Fibroblast of lung (primary cell): ENCODE results near the gene CNOT9. TPM values are rescaled to one million over a fixed set of nuclear protein-coding genes. Genes with fewer than 3 reads are reported as not detected.

Experiments
- DNase-seq, 2 donors: peaks; one replicate each; pipeline versions ENCODE4 v3.0.0 to v3.0.0-alpha.2; 2010; ENCODE audit warnings: low read depth in 2 of 2
- H2AFZ ChIP-seq: 2 replicates; pipeline ENCODE4 v1.5.1; 2012; ENCODE audit warnings: low read length, control low read depth, inconsistent platforms
- H3K27ac ChIP-seq: 2 replicates; pipeline ENCODE4 v1.5.1; 2011; ENCODE audit warnings: low read length, control low read depth; ENCODE audit not compliant: insufficient read depth
- H3K27me3 ChIP-seq: 2 replicates; pipeline ENCODE4 v1.5.1; 2011; ENCODE audit warnings: mild to moderate bottlenecking, low read length; ENCODE audit not compliant: control insufficient read depth, insufficient read depth
- H3K36me3 ChIP-seq: 2 replicates; pipeline ENCODE4 v1.5.1; 2011; ENCODE audit warnings: low read length; ENCODE audit not compliant: control insufficient read depth, insufficient read depth
- H3K4me1 ChIP-seq: 2 replicates; pipeline ENCODE4 v1.5.1; 2011; ENCODE audit warnings: low read length; ENCODE audit not compliant: control insufficient read depth, insufficient read depth; ENCODE audit errors: extremely low read depth
- H3K4me2 ChIP-seq: 2 replicates; pipeline ENCODE4 v1.5.1; 2011; ENCODE audit warnings: low read length, control low read depth; ENCODE audit not compliant: insufficient read depth; ENCODE audit errors: extremely low read depth
- H3K4me3 ChIP-seq, 4 experiments: fragments of 200-600 bp in 1 of 4; sonication (generic) in 1 of 4; replicated peaks in 1 of 4; 2 replicates each; pipeline ENCODE4 v1.5.1; 2011 to 2016; ENCODE audit warnings: low read length in 4 of 4, low read depth in 3 of 4, mild to moderate bottlenecking in 3 of 4, control low read depth in 2 of 4, inconsistent platforms in 1 of 4, mixed read lengths in 1 of 4; ENCODE audit not compliant: insufficient read depth in 1 of 4; ENCODE audit errors: control extremely low read depth in 1 of 4
- H3K79me2 ChIP-seq: 2 replicates; pipeline ENCODE4 v1.5.1; 2012; ENCODE audit warnings: mild to moderate bottlenecking, low read length, inconsistent platforms; ENCODE audit not compliant: control insufficient read depth, insufficient read depth
- H3K9ac ChIP-seq: 2 replicates; pipeline ENCODE4 v1.5.1; 2011; ENCODE audit warnings: mild to moderate bottlenecking, low read length, control low read depth; ENCODE audit not compliant: insufficient read depth
- H3K9me3 ChIP-seq: 2 replicates; pipeline ENCODE4 v1.5.1; 2012; ENCODE audit warnings: low read depth, low read length; ENCODE audit not compliant: control insufficient read depth, insufficient read depth
- H4K20me1 ChIP-seq: 2 replicates; pipeline ENCODE4 v1.5.1; 2011; ENCODE audit warnings: low read length; ENCODE audit not compliant: control insufficient read depth, insufficient read depth; ENCODE audit errors: extremely low read depth
- CTCF ChIP-seq, 2 donors: IDR thresholded peaks in 1 of 2; conservative IDR thresholded peaks in 1 of 2; 1 replicate in 1 of 2; 2 replicates in 1 of 2; pipeline ENCODE4 v1.5.1; 2011 to 2012; ENCODE audit warnings: low read length in 2 of 2, control low read depth in 1 of 2, inconsistent platforms in 1 of 2, low read depth in 1 of 2, mild to moderate bottlenecking in 1 of 2
- EZH2 ChIP-seq: IDR thresholded peaks from 2 replicates; pipeline ENCODE4 v1.5.1; 2012; ENCODE audit warnings: low read length, control low read depth, mild to moderate bottlenecking; ENCODE audit errors: missing control alignments
- polyA plus RNA-seq, 2 donors: library from polyadenylated mRNA; depleted of rRNA in 1 of 2; stranded (reverse) in 1 of 2; unstranded in 1 of 2; fragments of >200 nt; gene quantifications; 2 replicates each; pipeline ENCODE4 v1.2.1, GENCODE V29; 2011 to 2012; ENCODE audit warnings: missing spikeins in 1 of 2
- total RNA-seq: library from RNA; depleted of rRNA; stranded (reverse); fragments of >200 nt; gene quantifications from 2 replicates; pipeline ENCODE4 v1.2.1, GENCODE V29; 2014

Gene CNOT9
- total and polyA plus RNA-seq, 2 donors (not counting 1 experiment from before 2014, with no cell fraction given) = 31.4 to 45.9 TPM

DNA sequence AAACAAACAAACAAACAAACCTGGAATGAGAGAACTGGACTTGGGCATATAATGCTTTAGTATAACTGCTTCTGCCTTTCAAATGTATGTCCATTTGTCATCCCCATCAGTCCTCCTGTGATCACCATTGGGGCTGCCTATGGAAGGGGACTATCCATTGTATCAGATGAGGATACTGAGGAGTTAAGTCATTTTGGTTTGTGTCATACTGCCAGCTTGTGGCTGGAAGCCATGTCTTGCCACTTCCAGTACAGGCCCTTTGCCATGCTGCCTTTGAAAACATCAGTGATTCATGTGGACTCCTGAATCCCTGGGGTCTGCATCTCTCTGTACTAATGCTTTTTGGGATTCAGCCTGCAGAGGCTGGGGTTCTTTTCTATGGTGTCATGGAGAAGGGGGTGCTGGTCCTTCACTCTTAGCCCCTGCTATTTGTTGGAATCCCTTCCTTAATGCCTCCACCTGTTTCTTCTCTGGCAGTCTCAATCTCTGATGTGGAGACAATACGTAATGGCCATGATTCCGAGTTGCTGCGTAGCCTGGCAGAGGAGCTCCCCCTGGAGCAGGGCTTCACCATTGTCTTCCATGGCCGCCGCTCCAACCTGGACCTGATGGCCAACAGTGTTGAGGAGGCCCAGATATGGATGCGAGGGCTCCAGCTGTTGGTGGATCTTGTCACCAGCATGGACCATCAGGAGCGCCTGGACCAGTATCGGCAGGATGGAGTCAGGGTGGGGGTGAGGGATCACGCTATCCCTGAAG, 49.6 kb downstream of the CNOT9 start:
- H3K4me1 ChIP-seq = no peaks in the 10 kb centered on the region
- H3K4me3 ChIP-seq = no peak overlapping the region
- peak in 1 of 2 donors; percentile 19 for DNase-seq
- H3K79me2 ChIP-seq = no peaks in the 10 kb centered on the region
- H3K36me3 ChIP-seq = no peaks in the 10 kb centered on the region
- H3K9ac ChIP-seq = no peak overlapping the region
- TF ChIP-seq EZH2 (no peak), CTCF (conservative IDR thresholded peaks at IDR 0.05 in 1 of 2, IDR thresholded peaks at IDR 0.05 in 1 of 2; ENCODE audit: low read depth in 1 of 2, low read length in 2 of 2) (no peak)
- no peak overlapping the region for H2AFZ ChIP-seq
- no peaks in the 10 kb centered on the region for H3K27me3 ChIP-seq
- no peaks in the 10 kb centered on the region for H4K20me1 ChIP-seq
- no peak overlapping the region for H3K4me2 ChIP-seq
- H3K9me3 ChIP-seq = no peaks in the 10 kb centered on the region
- H3K27ac ChIP-seq = no peak overlapping the region

DNA sequence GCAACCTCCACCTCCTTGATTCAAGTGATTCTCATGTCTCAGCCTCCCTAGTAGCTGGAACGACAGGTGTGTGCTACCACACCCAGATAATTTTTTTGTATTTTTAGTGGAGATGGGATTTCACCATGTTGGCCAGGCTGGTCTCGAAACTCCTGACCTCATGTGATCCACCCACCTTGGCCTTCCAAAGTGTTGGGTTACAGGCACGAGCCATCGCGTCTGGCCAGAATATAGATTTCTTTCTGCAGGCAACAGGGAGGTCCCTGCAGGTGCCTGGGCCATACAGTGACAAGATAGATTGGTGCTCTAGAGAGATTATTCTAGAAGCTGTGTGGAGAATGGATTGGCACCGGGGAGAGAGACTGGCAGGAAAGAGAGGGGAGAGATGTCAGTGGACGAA, 52.4 kb downstream of the CNOT9 start:
- Histone ChIP-seq H3K27ac (no peak overlapping the region), H3K79me2 (no peaks in the 10 kb centered on the region), H3K9me3 (no peaks in the 10 kb centered on the region), H2AFZ (no peak overlapping the region), H3K9ac (no peak overlapping the region), H3K4me3 (no peak overlapping the region), H3K36me3 (no peaks in the 10 kb centered on the region), H4K20me1 (no peaks in the 10 kb centered on the region), H3K27me3 (no peaks in the 10 kb centered on the region), H3K4me1 (no peaks in the 10 kb centered on the region), H3K4me2 (no peak overlapping the region)
- no peak for DNase-seq
- TF ChIP-seq CTCF (conservative IDR thresholded peaks at IDR 0.05 in 1 of 2, IDR thresholded peaks at IDR 0.05 in 1 of 2; ENCODE audit: low read depth in 1 of 2, low read length in 2 of 2) (no peak), EZH2 (no peak)

DNA sequence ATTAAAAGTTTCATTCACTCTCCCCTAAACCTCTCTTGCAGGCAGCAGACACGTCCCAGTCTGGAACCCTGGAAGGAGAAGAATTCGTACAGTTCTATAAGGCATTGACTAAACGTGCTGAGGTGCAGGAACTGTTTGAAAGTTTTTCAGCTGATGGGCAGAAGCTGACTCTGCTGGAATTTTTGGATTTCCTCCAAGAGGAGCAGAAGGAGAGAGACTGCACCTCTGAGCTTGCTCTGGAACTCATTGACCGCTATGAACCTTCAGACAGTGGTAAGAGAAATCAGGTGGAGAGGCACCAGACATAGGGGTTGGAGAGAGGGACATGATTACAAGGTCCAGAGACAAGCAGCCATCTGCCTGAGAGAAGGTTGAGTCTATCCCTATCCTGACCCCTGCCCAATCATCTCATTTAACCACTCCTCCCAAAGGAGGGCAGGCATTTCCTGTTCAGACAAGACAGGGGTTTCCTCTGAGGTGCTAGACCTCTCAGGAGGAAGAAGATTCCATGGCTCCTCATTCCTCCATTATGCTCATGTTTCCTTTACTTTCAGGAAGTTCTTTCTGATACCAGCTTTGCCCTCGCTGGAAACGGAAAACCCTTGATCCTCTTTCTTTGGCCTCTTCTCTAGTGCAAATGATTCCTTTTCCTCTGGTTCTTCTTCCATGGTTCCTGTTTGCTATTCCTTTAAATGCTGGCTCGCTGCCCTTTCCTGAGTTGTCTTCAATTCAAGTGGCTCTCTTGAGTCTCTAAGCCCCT, 54.1 kb downstream of the CNOT9 start:
- H3K9me3 ChIP-seq = no peaks in the 10 kb centered on the region
- no peak overlapping the region for H3K9ac ChIP-seq
- no peaks in the 10 kb centered on the region for H4K20me1 ChIP-seq
- no peaks in the 10 kb centered on the region for H3K36me3 ChIP-seq
- H3K27me3 ChIP-seq = no peaks in the 10 kb centered on the region
- H2AFZ ChIP-seq = no peak overlapping the region
- H3K79me2 ChIP-seq = no peaks in the 10 kb centered on the region
- H3K4me1 ChIP-seq = no peaks in the 10 kb centered on the region
- no peak overlapping the region for H3K4me2 ChIP-seq
- no peak overlapping the region for H3K4me3 ChIP-seq
- TF ChIP-seq EZH2 (no peak), CTCF (conservative IDR thresholded peaks at IDR 0.05 in 1 of 2, IDR thresholded peaks at IDR 0.05 in 1 of 2; ENCODE audit: low read depth in 1 of 2, low read length in 2 of 2) (no peak)
- peak in 1 of 2 donors; percentile 21 for DNase-seq
- no peak overlapping the region for H3K27ac ChIP-seq
